Loucy (cell line): ENCODE data around the gene GABRR3.

Experiments
- H2AFZ ChIP-seq: fragments of 200-600 bp; sonication (generic); 2 replicates; pipeline ENCODE4 v1.6.0; 2016; ENCODE audit warnings: antibody characterized with exemption, mild to moderate bottlenecking, low read length, moderate library complexity
- H3F3A ChIP-seq: fragments of 200-600 bp; 2 replicates; pipeline ENCODE4 v1.6.0; 2016; ENCODE audit warnings: antibody characterized with exemption, low read depth, mild to moderate bottlenecking
- H3K27me3 ChIP-seq: fragments of 200-600 bp; sonication (generic); 2 replicates; pipeline ENCODE4 v1.6.1; 2014; ENCODE audit warnings: low read length, mild to moderate bottlenecking; ENCODE audit not compliant: insufficient read depth, poor library complexity, severe bottlenecking
- H3K36me3 ChIP-seq: fragments of 200-600 bp; sonication (generic); 2 replicates; pipeline ENCODE4 v1.6.1; 2016; ENCODE audit warnings: low read length; ENCODE audit not compliant: insufficient read depth
- H3K4me1 ChIP-seq: fragments of 200-600 bp; sonication (generic); 2 replicates; pipeline ENCODE4 v1.5.1; 2014; ENCODE audit warnings: low read length, mild to moderate bottlenecking; ENCODE audit not compliant: insufficient read depth, poor library complexity, severe bottlenecking
- H3K4me2 ChIP-seq: fragments of 200-600 bp; sonication (generic); 2 replicates; pipeline ENCODE4 v1.6.0; 2014; ENCODE audit warnings: antibody characterized with exemption, low read length, low read depth, mild to moderate bottlenecking; ENCODE audit not compliant: poor library complexity, severe bottlenecking
- H3K4me3 ChIP-seq: fragments of 200-600 bp; sonication (generic); 2 replicates; pipeline ENCODE4 v1.5.1; 2014; ENCODE audit warnings: low read length, mild to moderate bottlenecking, mixed read lengths; ENCODE audit not compliant: poor library complexity, severe bottlenecking
- H3K79me2 ChIP-seq: fragments of 200-600 bp; sonication (generic); 2 replicates; pipeline ENCODE4 v1.6.1; 2014; ENCODE audit warnings: low read length; ENCODE audit not compliant: insufficient read depth
- H3K9ac ChIP-seq: fragments of 200-600 bp; sonication (generic); 2 replicates; pipeline ENCODE4 v1.6.0; 2014; ENCODE audit warnings: mild to moderate bottlenecking, low read depth, low read length, moderate library complexity; ENCODE audit not compliant: poor library complexity, severe bottlenecking
- H3K9me2 ChIP-seq: fragments of 200-600 bp; sonication (generic); replicated peaks from 2 replicates; pipeline ENCODE4 v1.6.1; 2016; ENCODE audit warnings: low read depth, low read length, mixed read lengths
- H3K9me3 ChIP-seq: fragments of 200-600 bp; sonication (generic); 2 replicates; pipeline ENCODE4 v1.6.1; 2014; ENCODE audit warnings: mild to moderate bottlenecking, antibody characterized with exemption, low read length, low read depth; ENCODE audit not compliant: insufficient read depth
- H4K20me1 ChIP-seq: fragments of 200-600 bp; sonication (generic); 2 replicates; pipeline ENCODE4 v1.6.0; 2014; ENCODE audit warnings: antibody characterized with exemption, low read length, mild to moderate bottlenecking; ENCODE audit not compliant: insufficient read depth, poor library complexity, severe bottlenecking
- EZH2phosphoT487 ChIP-seq: fragments of 200-600 bp; IDR thresholded peaks from 2 replicates; pipeline ENCODE4 v1.6.1; 2018; ENCODE audit warnings: antibody characterized with exemption, mild to moderate bottlenecking, moderate library complexity, borderline replicate concordance
- TF ChIP-seq, protein P1 (sequence below): fragments of 200-600 bp; sonication (generic); conservative IDR thresholded peaks from 2 replicates; pipeline ENCODE4 v1.5.1; 2014; ENCODE audit warnings: mild to moderate bottlenecking, antibody characterized with exemption, low read length

GABRR3 gene

DNA sequence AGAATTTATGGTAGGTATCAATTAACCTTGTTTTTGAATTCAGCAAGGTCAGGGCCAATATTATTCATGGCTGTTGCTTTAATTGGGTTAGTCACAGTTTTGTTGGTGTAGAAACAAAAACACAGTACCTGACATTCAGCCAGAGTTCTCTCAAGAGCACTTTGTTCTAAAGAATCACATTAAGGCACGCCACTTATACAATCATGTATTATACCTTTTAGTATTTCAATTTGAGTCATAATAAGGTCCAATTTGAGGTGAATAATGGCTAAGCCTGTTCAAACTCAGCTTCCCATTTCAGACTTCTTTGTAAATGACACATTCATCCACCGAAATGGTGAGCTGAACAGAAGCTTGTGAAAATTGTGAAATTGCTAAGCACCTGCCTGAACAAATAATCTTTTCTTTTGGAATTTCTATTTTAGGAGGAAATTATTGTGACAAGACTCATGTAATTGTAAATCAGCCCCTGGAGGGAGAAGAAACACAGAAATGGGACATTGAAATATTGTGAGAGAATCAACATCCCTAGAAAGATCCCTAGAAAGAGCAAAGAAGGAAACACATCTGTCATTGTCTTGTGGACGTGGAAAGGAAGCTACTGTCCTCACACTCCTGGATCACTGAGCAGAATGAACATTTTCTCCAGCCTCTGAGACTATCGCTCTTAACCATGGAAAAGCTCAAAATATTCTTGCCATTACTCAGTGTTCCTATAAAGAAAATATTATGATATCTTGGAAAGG, 92.1 kb downstream of the GABRR3 start:
- Histone ChIP-seq H2AFZ (no peak overlapping the region), H3K4me2 (no peak overlapping the region), H3K4me3 (no peak overlapping the region), H3K36me3 (peaks cover 44% of the 10 kb centered on the region; the same call in 1 of the 2 replicates), H3K9me2 (no peaks in the 10 kb centered on the region), H3K27me3 (no peaks in the 10 kb centered on the region), H3K9me3 (no peaks in the 10 kb centered on the region), H3F3A (no peaks in the 10 kb centered on the region), H3K9ac (no peak overlapping the region), H4K20me1 (no peaks in the 10 kb centered on the region), H3K4me1 (no peaks in the 10 kb centered on the region), H3K79me2 (no peaks in the 10 kb centered on the region)
- TF ChIP-seq, protein P1, sequence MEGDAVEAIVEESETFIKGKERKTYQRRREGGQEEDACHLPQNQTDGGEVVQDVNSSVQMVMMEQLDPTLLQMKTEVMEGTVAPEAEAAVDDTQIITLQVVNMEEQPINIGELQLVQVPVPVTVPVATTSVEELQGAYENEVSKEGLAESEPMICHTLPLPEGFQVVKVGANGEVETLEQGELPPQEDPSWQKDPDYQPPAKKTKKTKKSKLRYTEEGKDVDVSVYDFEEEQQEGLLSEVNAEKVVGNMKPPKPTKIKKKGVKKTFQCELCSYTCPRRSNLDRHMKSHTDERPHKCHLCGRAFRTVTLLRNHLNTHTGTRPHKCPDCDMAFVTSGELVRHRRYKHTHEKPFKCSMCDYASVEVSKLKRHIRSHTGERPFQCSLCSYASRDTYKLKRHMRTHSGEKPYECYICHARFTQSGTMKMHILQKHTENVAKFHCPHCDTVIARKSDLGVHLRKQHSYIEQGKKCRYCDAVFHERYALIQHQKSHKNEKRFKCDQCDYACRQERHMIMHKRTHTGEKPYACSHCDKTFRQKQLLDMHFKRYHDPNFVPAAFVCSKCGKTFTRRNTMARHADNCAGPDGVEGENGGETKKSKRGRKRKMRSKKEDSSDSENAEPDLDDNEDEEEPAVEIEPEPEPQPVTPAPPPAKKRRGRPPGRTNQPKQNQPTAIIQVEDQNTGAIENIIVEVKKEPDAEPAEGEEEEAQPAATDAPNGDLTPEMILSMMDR: no peak
- TF ChIP-seq EZH2phosphoT487: no peak

DNA sequence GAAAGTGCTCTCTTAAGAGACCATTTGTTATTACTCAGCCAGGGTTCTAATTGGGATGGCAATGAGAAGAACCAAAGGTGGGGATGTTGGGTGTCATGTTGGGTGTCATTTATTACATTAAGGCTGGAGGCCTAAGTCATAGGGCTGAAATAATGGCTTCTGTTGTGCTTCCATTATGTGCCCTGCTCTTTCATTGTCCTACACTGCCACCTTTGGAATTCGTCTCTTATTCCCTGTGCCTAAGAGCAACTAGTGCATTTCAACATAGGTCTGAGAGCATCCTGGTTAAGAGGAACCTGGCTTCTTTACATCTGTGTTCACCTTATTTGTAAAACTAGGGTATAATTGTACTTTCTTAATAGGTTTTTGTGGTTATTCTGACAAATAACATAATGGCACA, 95.1 kb downstream of the GABRR3 start:
- TF ChIP-seq, protein P1: peak; percentile 34; the same call in 1 of the 2 replicates
- no peak for TF ChIP-seq EZH2phosphoT487
- Histone ChIP-seq H3K79me2 (no peaks in the 10 kb centered on the region), H3K36me3 (peaks cover 17% of the 10 kb centered on the region; the same call in 1 of the 2 replicates), H3K27me3 (no peaks in the 10 kb centered on the region), H3K9me3 (no peaks in the 10 kb centered on the region), H4K20me1 (no peaks in the 10 kb centered on the region), H3K4me1 (no peaks in the 10 kb centered on the region), H3K4me2 (no peak overlapping the region), H3K9me2 (no peaks in the 10 kb centered on the region), H3K9ac (no peak overlapping the region), H2AFZ (no peak overlapping the region), H3F3A (no peaks in the 10 kb centered on the region), H3K4me3 (no peak overlapping the region)

DNA sequence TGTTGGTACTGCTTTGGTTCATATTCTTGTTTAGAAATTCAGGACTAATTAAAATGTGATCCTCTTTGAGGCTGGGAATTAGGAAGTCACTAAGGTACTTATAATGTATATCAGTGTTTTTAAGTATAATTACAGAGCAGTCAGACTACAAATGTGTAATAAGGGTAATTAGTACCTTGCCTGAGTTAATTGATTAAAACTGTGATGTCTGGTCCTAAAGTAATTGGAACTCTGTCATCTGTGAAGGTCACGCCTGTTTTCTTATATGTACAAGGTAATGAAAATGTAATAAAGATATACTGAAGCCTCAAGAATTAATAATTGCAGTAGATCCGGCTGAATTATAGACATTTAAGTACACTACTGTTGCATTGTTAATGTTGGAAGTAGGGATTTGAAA, 95.7 kb downstream of the GABRR3 start:
- peaks cover 11% of the 10 kb centered on the region; the same call in 1 of the 2 replicates for H3K36me3 ChIP-seq
- no peak overlapping the region for H3K9ac ChIP-seq

More for the DNA sequence above, 95.7 kb downstream of the GABRR3 start:
- Histone ChIP-seq H3K27me3 (no peaks in the 10 kb centered on the region), H3K4me3 (no peak overlapping the region), H3F3A (no peaks in the 10 kb centered on the region), H4K20me1 (no peaks in the 10 kb centered on the region), H3K9me2 (no peaks in the 10 kb centered on the region), H2AFZ (no peak overlapping the region), H3K79me2 (no peaks in the 10 kb centered on the region), H3K4me2 (no peak overlapping the region), H3K4me1 (no peaks in the 10 kb centered on the region), H3K9me3 (no peaks in the 10 kb centered on the region)
- TF ChIP-seq, protein P1: no peak
